K562 (cell line): ENCODE data around the gene ZCCHC14. TPM values are rescaled to one million over a fixed set of nuclear protein-coding genes. Genes with fewer than 3 reads are reported as not detected.
A peak's percentile ranks its signal among the peaks of the same experiment; 100 is the strongest.

Experiments
- BHLHE40 ChIP-seq: IDR thresholded peaks from 2 replicates; pipeline ENCODE4 v1.6.1; 2011; ENCODE audit warnings: low read length, improper control_type of control experiment
- GABPA ChIP-seq: fragments of 200-800 bp; sonication (Bioruptor generic); conservative IDR thresholded peaks from 2 replicates; pipeline ENCODE4 v1.6.1; 2016; ENCODE audit warnings: low read depth, missing genetic modification characterization, missing compliant biosample characterization
- HDAC6 ChIP-seq: IDR thresholded peaks from 2 replicates; pipeline ENCODE4 v1.6.1; 2012; ENCODE audit warnings: low read depth, mild to moderate bottlenecking, control low read depth, inconsistent platforms, low read length, moderate library complexity
- NR2C1 ChIP-seq, 2 experiments: fragments of 450-650 bp; IDR thresholded peaks; 2 replicates each; pipeline ENCODE4 v1.6.1; 2017; ENCODE audit warnings: mild to moderate bottlenecking in 2 of 2, antibody characterized with exemption in 1 of 2, inconsistent platforms in 1 of 2, missing compliant biosample characterization in 1 of 2, missing genetic modification characterization in 1 of 2
- NR2C2 ChIP-seq, 2 experiments: fragments of 200-800 bp in 1 of 2; sonication (Bioruptor generic) in 1 of 2; sonication (generic) in 1 of 2; formaldehyde crosslinking in 1 of 2; IDR thresholded peaks; 2 replicates each; pipeline versions ENCODE4 v1.6.1 to v1.8.0; 2016 to 2022; ENCODE audit warnings: mild to moderate bottlenecking in 1 of 2, missing compliant biosample characterization in 1 of 2, missing genetic modification characterization in 1 of 2, missing genetic modification reagents in 1 of 2
- ZNF140 ChIP-seq: fragments of 250-450 bp; sonication (Bioruptor Pico); IDR thresholded peaks from 2 replicates; pipeline ENCODE4 v1.8.0; 2021; ENCODE audit warnings: moderate library complexity, mild to moderate bottlenecking, inconsistent platforms
- ZZZ3 ChIP-seq: fragments of 450-650 bp; IDR thresholded peaks from 2 replicates; pipeline ENCODE4 v1.6.1; 2016; ENCODE audit warnings: antibody characterized with exemption, mild to moderate bottlenecking, moderate library complexity
- polyA plus RNA-seq, 8 experiments: library from polyadenylated mRNA; depleted of rRNA in 4 of 8; stranded (reverse) in 5 of 8; unstranded in 3 of 8; fragments of >200 nt; fragmentation: Nextera tagmentation in 2 of 8; fragmentation: Illumina TruSeq in 1 of 8; extraction: Ambion mirVana in 2 of 8; extraction: Trizol in 1 of 8; gene quantifications; 2 replicates each; pipeline versions ENCODE4 v1.2.1 to v1.2.3, GENCODE V29; 2011 to 2014; ENCODE audit warnings: inconsistent platforms in 1 of 8, missing spikeins in 1 of 8
- total RNA-seq, 7 experiments: library from RNA; depleted of rRNA in 6 of 7; stranded (reverse); fragments of >200 nt in 6 of 7; fragmentation: Illumina TruSeq in 2 of 7; extraction: Trizol in 2 of 7; gene quantifications; 2 replicates each; pipeline versions ENCODE4 v1.2.1 to v1.2.3, GENCODE V29; 2011 to 2021; ENCODE audit warnings: low replicate concordance in 1 of 7
- TF ChIP-seq, protein P1 (sequence below), 2 experiments: fragments of 150-350 bp in 1 of 2; IDR thresholded peaks; 2 replicates each; pipeline ENCODE4 v1.6.1; 2012 to 2016; ENCODE audit warnings: low read depth in 2 of 2, low read length in 2 of 2, mild to moderate bottlenecking in 1 of 2, moderate library complexity in 1 of 2

Gene ZCCHC14
- total and polyA plus RNA-seq, 9 of the 15 experiments (the other 6 are each of a cell fraction or from before 2014, with no cell fraction given) = 1.5 to 12.4 (median 2.9) TPM

DNA sequence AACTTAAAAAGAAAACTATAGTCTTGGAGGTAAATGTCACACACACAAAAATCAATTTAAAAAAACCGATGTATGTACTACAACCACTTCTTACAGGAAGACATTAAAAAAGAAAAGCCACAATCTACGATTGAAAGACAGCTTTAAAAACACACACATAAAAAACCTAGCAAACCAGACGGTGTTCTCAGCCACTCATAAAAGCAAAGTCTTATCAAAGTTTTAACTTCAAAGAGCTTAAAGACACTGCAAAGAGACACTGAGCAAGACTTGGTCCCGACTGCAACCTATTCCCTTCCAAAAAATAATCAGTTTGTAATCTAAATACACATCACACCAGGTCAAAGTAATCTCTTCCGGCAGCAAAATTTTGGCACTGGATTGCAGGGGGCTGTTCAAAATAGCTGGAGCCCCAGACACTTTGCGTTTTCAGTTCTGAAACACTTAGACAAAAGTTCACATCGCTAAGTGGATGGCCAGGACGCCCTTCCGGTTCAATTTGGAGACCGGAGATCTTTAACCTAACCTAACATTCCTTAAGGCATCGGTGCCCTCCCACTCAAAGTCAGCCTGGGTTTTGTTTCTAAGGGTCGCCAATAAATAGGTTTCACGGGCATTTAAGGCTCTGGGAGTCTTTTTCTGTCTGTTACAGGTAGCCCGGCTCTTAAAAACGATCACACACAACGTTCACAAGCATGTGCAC is 2.6 kb downstream of the ZCCHC14 start (continued):
- TF ChIP-seq, protein P1, sequence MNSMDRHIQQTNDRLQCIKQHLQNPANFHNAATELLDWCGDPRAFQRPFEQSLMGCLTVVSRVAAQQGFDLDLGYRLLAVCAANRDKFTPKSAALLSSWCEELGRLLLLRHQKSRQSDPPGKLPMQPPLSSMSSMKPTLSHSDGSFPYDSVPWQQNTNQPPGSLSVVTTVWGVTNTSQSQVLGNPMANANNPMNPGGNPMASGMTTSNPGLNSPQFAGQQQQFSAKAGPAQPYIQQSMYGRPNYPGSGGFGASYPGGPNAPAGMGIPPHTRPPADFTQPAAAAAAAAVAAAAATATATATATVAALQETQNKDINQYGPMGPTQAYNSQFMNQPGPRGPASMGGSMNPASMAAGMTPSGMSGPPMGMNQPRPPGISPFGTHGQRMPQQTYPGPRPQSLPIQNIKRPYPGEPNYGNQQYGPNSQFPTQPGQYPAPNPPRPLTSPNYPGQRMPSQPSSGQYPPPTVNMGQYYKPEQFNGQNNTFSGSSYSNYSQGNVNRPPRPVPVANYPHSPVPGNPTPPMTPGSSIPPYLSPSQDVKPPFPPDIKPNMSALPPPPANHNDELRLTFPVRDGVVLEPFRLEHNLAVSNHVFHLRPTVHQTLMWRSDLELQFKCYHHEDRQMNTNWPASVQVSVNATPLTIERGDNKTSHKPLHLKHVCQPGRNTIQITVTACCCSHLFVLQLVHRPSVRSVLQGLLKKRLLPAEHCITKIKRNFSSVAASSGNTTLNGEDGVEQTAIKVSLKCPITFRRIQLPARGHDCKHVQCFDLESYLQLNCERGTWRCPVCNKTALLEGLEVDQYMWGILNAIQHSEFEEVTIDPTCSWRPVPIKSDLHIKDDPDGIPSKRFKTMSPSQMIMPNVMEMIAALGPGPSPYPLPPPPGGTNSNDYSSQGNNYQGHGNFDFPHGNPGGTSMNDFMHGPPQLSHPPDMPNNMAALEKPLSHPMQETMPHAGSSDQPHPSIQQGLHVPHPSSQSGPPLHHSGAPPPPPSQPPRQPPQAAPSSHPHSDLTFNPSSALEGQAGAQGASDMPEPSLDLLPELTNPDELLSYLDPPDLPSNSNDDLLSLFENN (IDR thresholded peaks at IDR 0.05; ENCODE audit: low read depth in 2 of 2, low read length in 2 of 2) = no peak
- TF ChIP-seq HDAC6 (no peak), NR2C2 (CRISPR knock-in tag; IDR thresholded peaks at IDR 0.05) (no peak), NR2C2 (tag; IDR thresholded peaks at IDR 0.05) (peak; percentile 71), ZNF140 (CRISPR knock-in tag) (no peak), BHLHE40 (no peak), ZZZ3 (no peak), NR2C1 (IDR thresholded peaks at IDR 0.05) (peak; percentile 28; the same call in 1 of the 2 replicates), NR2C1 (tag; IDR thresholded peaks at IDR 0.05) (peak; percentile 50; the same call in 1 of the 2 replicates), GABPA (tag) (peak; percentile 39; the same call in 1 of the 2 replicates)
